OCI-LY1 (cell line): ENCODE data around the gene CARS2.
A peak's percentile ranks its signal among the peaks of the same experiment; 100 is the strongest.

Experiments
- H2AFZ ChIP-seq: fragments of 200-600 bp; sonication (generic), shearing (Covaris generic); 2 replicates; pipeline ENCODE4 v1.6.0; 2014; ENCODE audit warnings: antibody characterized with exemption, mild to moderate bottlenecking, low read length
- H3F3A ChIP-seq: fragments of 200-600 bp; sonication (generic), shearing (Covaris generic); 2 replicates; pipeline ENCODE4 v1.6.0; 2014; ENCODE audit warnings: mild to moderate bottlenecking, antibody characterized with exemption, low read length, moderate library complexity; ENCODE audit not compliant: insufficient read depth
- H3K27ac ChIP-seq: fragments of 200-600 bp; sonication (generic); 2 replicates; pipeline ENCODE4 v1.5.1; 2014; ENCODE audit warnings: low read length, mixed run types, mild to moderate bottlenecking, low read depth; ENCODE audit not compliant: poor library complexity, severe bottlenecking
- H3K27me3 ChIP-seq: fragments of 200-600 bp; sonication (generic); 2 replicates; pipeline ENCODE4 v1.6.0; 2014; ENCODE audit warnings: antibody characterized with exemption, mild to moderate bottlenecking, low read length, moderate library complexity; ENCODE audit not compliant: insufficient read depth
- H3K36me3 ChIP-seq: fragments of 200-600 bp; sonication (generic); 2 replicates; pipeline ENCODE4 v1.6.1; 2014; ENCODE audit warnings: mild to moderate bottlenecking, antibody characterized with exemption, low read length, moderate library complexity, mixed read lengths; ENCODE audit not compliant: insufficient read depth
- H3K4me1 ChIP-seq: fragments of 200-600 bp; sonication (generic); 2 replicates; pipeline ENCODE4 v1.5.1; 2014; ENCODE audit warnings: mild to moderate bottlenecking, low read length, moderate library complexity; ENCODE audit not compliant: insufficient read depth, severe bottlenecking
- H3K4me2 ChIP-seq: fragments of 200-600 bp; sonication (generic), shearing (Covaris generic); 2 replicates; pipeline ENCODE4 v1.6.1; 2014; ENCODE audit warnings: low read length
- H3K4me3 ChIP-seq: fragments of 200-600 bp; sonication (generic); 2 replicates; pipeline ENCODE4 v1.5.1; 2014; ENCODE audit warnings: low read length, low read depth, mild to moderate bottlenecking, mixed read lengths; ENCODE audit not compliant: poor library complexity, severe bottlenecking
- H3K79me2 ChIP-seq: fragments of 200-600 bp; shearing (Covaris generic); 2 replicates; pipeline ENCODE4 v1.6.1; 2016; ENCODE audit warnings: mixed run types, low read length, mixed read lengths; ENCODE audit not compliant: insufficient read depth
- H3K9ac ChIP-seq: fragments of 200-600 bp; sonication (generic), shearing (Covaris generic); 2 replicates; pipeline ENCODE4 v1.6.1; 2014; ENCODE audit warnings: mild to moderate bottlenecking, low read length, mixed read lengths
- H3K9me2 ChIP-seq: fragments of 200-600 bp; sonication (generic), shearing (Covaris generic); 2 replicates; pipeline ENCODE4 v1.6.1; 2014; ENCODE audit warnings: low read depth, mild to moderate bottlenecking, low read length, mixed read lengths
- H3K9me3 ChIP-seq: fragments of 200-600 bp; shearing (Covaris generic); 2 replicates; pipeline ENCODE4 v1.6.1; 2014; ENCODE audit warnings: low read length, mixed read lengths
- H4K20me1 ChIP-seq: fragments of 200-600 bp; sonication (generic), shearing (Covaris generic); 2 replicates; pipeline ENCODE4 v1.6.0; 2016; ENCODE audit warnings: mild to moderate bottlenecking, low read length; ENCODE audit not compliant: insufficient read depth
- EZH2 ChIP-seq: fragments of 200-600 bp; sonication (generic), shearing (Covaris generic); IDR thresholded peaks from 2 replicates; pipeline ENCODE4 v1.8.0; 2017; ENCODE audit warnings: borderline replicate concordance, mixed run types, mild to moderate bottlenecking, antibody characterized with exemption, low read length, moderate library complexity, mixed read lengths
- TF ChIP-seq, protein P1 (sequence below): fragments of 200-600 bp; sonication (generic), shearing (Covaris generic); IDR thresholded peaks from 2 replicates; pipeline ENCODE4 v1.5.1; 2017; ENCODE audit warnings: mild to moderate bottlenecking, antibody characterized with exemption, low read length, moderate library complexity, mixed read lengths

The CARS2 gene

DNA sequence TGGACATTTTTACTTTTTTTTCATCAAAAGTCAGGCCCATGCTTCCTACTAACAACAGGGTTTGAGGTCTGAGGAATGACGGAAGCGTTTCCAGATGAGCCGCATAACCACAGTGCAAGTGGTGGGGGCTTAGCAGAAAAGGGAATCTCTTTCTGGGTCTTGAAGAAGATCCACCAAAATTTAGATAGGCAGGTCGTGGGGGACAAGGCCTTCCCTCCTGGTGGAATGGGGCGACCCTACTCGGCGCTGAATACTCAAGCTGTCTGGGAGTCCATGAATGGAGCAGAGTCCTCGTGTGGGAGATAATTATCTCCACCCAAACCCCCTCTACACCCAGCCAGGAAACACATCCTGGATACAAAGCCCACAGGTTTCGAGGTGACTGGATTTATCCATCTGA is 36.9 kb downstream of the CARS2 start:
- H3K9me2 ChIP-seq: no peaks in the 10 kb centered on the region
- no peaks in the 10 kb centered on the region for H4K20me1 ChIP-seq
- TF ChIP-seq EZH2: no peak
- TF ChIP-seq, protein P1, sequence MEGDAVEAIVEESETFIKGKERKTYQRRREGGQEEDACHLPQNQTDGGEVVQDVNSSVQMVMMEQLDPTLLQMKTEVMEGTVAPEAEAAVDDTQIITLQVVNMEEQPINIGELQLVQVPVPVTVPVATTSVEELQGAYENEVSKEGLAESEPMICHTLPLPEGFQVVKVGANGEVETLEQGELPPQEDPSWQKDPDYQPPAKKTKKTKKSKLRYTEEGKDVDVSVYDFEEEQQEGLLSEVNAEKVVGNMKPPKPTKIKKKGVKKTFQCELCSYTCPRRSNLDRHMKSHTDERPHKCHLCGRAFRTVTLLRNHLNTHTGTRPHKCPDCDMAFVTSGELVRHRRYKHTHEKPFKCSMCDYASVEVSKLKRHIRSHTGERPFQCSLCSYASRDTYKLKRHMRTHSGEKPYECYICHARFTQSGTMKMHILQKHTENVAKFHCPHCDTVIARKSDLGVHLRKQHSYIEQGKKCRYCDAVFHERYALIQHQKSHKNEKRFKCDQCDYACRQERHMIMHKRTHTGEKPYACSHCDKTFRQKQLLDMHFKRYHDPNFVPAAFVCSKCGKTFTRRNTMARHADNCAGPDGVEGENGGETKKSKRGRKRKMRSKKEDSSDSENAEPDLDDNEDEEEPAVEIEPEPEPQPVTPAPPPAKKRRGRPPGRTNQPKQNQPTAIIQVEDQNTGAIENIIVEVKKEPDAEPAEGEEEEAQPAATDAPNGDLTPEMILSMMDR: no peak
- H3K36me3 ChIP-seq: peaks cover 65% of the 10 kb centered on the region
- H3K4me3 ChIP-seq: no peak overlapping the region
- no peaks in the 10 kb centered on the region for H3K79me2 ChIP-seq
- H2AFZ ChIP-seq: no peak overlapping the region
- no peaks in the 10 kb centered on the region for H3K9me3 ChIP-seq
- no peak overlapping the region for H3K9ac ChIP-seq
- no peaks in the 10 kb centered on the region for H3F3A ChIP-seq
- peaks cover 22% of the 10 kb centered on the region for H3K4me1 ChIP-seq
- H3K27me3 ChIP-seq: no peaks in the 10 kb centered on the region
- no peak overlapping the region for H3K27ac ChIP-seq
- no peak overlapping the region for H3K4me2 ChIP-seq

DNA sequence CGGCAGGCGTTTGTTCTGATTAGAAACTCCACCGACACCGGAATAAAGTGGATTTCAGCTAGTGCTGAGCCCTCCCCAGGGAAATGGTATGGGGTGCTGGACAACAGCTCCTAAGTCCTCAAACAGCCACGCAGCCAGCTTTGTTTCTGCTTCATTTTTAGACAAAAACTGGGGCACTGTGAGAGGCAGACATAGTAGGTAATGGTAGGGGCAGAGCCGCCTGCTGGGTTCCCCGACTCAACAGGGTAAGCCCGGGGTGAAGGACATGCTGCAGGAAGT is 39.7 kb downstream of the CARS2 start:
- Histone ChIP-seq H3K27me3 (no peaks in the 10 kb centered on the region), H3K4me2 (peak overlapping the region; percentile 34; the same call in 1 of the 2 replicates), H3K27ac (peak overlapping the region; percentile 75), H3K36me3 (peaks cover 90% of the 10 kb centered on the region), H3F3A (no peaks in the 10 kb centered on the region), H3K4me1 (peaks cover 22% of the 10 kb centered on the region), H2AFZ (no peak overlapping the region), H3K79me2 (no peaks in the 10 kb centered on the region), H4K20me1 (no peaks in the 10 kb centered on the region), H3K9me3 (0 out of 2 replicates have a peak, but pooled peaks cover under 1% of the 10 kb centered on the region), H3K9ac (peak overlapping the region; percentile 40; the same call in 1 of the 2 replicates), H3K9me2 (no peaks in the 10 kb centered on the region), H3K4me3 (no peak overlapping the region)
- TF ChIP-seq, protein P1: no peak
- TF ChIP-seq EZH2: no peak

DNA sequence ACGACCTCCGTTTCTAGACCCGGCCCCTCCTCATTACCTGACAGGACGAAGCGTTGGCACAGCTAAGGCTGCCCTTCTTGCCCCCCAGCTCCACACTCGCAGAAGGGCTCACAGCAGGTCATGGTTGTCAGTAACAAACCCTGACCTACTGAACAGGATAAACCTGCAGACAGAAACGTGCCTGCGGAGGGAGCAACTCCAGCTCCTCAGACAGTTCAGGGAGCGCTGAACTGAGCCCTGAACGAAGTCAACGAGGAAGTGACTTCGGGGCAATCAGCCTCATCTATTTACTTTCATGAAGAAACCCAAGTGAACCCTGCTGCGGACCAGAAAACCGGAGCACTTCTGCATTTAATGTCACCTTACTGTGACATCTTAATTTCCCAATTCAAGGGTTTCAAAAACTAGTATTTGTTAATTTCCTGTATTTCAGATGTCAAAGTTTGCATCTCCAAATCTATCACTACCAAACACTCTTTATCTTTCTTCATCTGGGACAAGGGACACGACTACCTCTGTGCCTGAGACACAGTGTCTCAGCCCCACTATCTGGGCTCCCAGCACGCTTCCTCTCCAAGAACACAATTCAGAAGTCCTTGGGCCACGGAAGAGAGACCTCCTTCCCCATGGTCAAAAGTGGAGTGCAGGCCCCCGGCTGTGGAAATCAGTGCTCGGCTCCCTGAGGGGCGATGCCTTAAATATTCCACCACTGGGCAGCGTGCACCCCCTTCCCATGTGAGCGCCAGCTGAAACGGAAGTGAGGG is 40.2 kb downstream of the CARS2 start:
- Histone ChIP-seq H3K9me3 (0 out of 2 replicates have a peak, but pooled peaks cover 4% of the 10 kb centered on the region), H4K20me1 (no peaks in the 10 kb centered on the region), H3K79me2 (no peaks in the 10 kb centered on the region), H3F3A (no peaks in the 10 kb centered on the region), H3K4me2 (peak overlapping the region; percentile 34; the same call in 1 of the 2 replicates), H3K9me2 (no peaks in the 10 kb centered on the region), H3K9ac (peak overlapping the region; percentile 40; the same call in 1 of the 2 replicates), H2AFZ (no peak overlapping the region), H3K27ac (peak overlapping the region; percentile 75), H3K4me3 (no peak overlapping the region), H3K4me1 (peaks cover 22% of the 10 kb centered on the region), H3K36me3 (peaks cover 94% of the 10 kb centered on the region), H3K27me3 (no peaks in the 10 kb centered on the region)
- no peak for TF ChIP-seq EZH2
- TF ChIP-seq, protein P1: no peak
